Mesothelial cell of epicardium (in vitro differentiated cells): ENCODE measurements around the gene DNM3. TPM values are rescaled to one million over a fixed set of nuclear protein-coding genes. Genes with fewer than 3 reads are reported as not detected.

ENCODE experiments used
- DNase-seq, 2 experiments: peaks; one replicate each; pipeline ENCODE4 v3.0.0; 2021; ENCODE audit warnings: low spot score in 2 of 2; ENCODE audit not compliant: unreplicated experiment in 2 of 2
- H3K27ac Mint-ChIP-seq: 2 replicates; pipeline ENCODE4 v1.8.0; 2021; ENCODE audit warnings: mixed read lengths
- H3K27me3 Mint-ChIP-seq: 2 replicates; pipeline ENCODE4 v1.8.0; 2021; ENCODE audit warnings: low read depth, mixed read lengths
- H3K36me3 Mint-ChIP-seq: 2 replicates; pipeline ENCODE4 v1.8.0; 2021; ENCODE audit warnings: mixed read lengths
- H3K4me1 Mint-ChIP-seq: 2 replicates; pipeline ENCODE4 v1.8.0; 2021; ENCODE audit warnings: mixed read lengths
- H3K4me3 Mint-ChIP-seq: 2 replicates; pipeline ENCODE4 v1.8.0; 2021; ENCODE audit warnings: mild to moderate bottlenecking, moderate library complexity, mixed read lengths
- H3K9me3 Mint-ChIP-seq: 2 replicates; pipeline ENCODE4 v1.8.0; 2021; ENCODE audit warnings: mixed read lengths
- CTCF ChIP-seq: fragments of 200-600 bp; sonication (generic); IDR thresholded peaks from one replicate; pipeline ENCODE4 v1.5.0; 2021; ENCODE audit warnings: antibody characterized with exemption; ENCODE audit not compliant: unreplicated experiment
- total RNA-seq: library from RNA; stranded (reverse); gene quantifications from 3 replicates; pipeline ENCODE4 v1.2.1, GENCODE V29; 2021

Gene DNM3
- total RNA-seq, 1 donor from 2014 or later, result 5.0 TPM

DNA sequence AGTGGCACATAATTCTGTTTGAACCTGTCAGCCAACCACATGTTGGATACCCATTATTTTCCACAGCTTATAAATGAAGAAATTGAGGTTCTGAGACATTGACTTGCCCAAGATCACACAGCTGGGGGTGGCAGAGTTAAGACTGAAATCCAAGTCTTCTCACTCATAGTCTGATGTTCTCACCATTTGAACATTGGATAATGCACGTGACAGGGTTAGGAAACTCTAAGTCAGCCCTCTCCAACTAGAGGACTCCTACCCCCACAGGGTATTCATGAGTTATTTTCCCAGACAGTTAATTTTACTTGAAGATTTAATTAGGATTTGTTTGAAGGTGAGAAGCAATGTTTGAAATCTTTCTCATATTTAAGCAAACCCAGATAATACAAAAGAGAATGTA lies 541.1 kb downstream of the DNM3 start:
- H3K36me3 Mint-ChIP-seq, result no peaks in the 10 kb centered on the region
- H3K9me3 Mint-ChIP-seq, result no peaks in the 10 kb centered on the region
- no peaks in the 10 kb centered on the region for H3K27me3 Mint-ChIP-seq
- no peak overlapping the region for H3K4me3 Mint-ChIP-seq
- no peak for DNase-seq
- peak overlapping the region; percentile 97 for H3K27ac Mint-ChIP-seq
- no peak for TF ChIP-seq CTCF
- peaks cover 89% of the 10 kb centered on the region for H3K4me1 Mint-ChIP-seq

DNA sequence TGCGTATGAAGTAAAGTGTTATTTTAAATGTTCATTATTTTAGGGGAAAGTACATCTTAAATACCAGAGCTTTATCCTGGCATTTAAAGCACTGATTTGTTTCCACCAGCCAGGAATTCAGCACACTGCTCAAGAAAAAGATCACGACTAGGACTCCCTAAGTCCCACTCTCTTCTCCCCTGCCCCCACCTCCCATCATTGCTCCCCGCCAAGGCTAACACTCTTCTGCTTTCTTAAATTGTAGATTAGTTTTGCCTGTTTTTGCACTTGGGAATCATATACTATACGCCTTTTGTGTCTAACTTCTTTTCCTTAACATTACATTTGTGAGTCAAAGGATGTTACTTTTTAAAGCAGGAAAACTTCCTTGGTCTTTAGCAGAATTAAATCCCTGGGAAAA lies 541.7 kb downstream of the DNM3 start:
- DNase-seq, result no peak
- Mint-ChIP-seq H3K4me1 (peaks cover 84% of the 10 kb centered on the region), H3K27me3 (no peaks in the 10 kb centered on the region), H3K27ac (peak overlapping the region; percentile 97), H3K9me3 (no peaks in the 10 kb centered on the region), H3K4me3 (peak overlapping the region; percentile 5), H3K36me3 (no peaks in the 10 kb centered on the region)
- TF ChIP-seq CTCF, result no peak

- H3K36me3 Mint-ChIP-seq, result peaks cover under 1% of the 10 kb centered on the region
- DNase-seq, result no peak
- peaks cover 80% of the 10 kb centered on the region for H3K4me1 Mint-ChIP-seq
- no peak for TF ChIP-seq CTCF
- no peaks in the 10 kb centered on the region for H3K27me3 Mint-ChIP-seq
- H3K27ac Mint-ChIP-seq, result peak overlapping the region; percentile 97
- H3K9me3 Mint-ChIP-seq, result no peaks in the 10 kb centered on the region
- H3K4me3 Mint-ChIP-seq, result peak overlapping the region; percentile 5
These were observed 542.2 kb downstream of the DNM3 start for GRCh38 chr1:172383536-172383935.

DNA sequence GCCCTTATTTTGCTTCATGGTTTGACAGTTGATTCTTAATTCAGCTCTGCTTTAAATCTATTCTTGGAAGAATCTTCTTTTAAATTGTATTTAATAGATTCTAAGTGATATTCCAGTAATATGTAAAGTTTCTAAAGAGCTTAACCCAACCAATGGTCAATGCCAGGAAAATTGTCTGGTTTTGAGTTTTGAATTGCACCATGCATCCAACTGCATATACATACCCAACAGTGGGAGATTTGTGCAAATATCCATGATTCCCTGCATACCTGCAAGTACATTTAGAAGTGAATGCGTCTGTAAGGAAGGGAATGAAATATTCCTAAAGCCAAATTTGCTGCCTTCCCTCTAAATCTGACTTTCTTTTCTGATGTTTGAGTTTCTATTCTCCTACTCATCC lies 543.4 kb downstream of the DNM3 start:
- H3K4me3 Mint-ChIP-seq, result no peak overlapping the region
- H3K27me3 Mint-ChIP-seq, result no peaks in the 10 kb centered on the region
- H3K36me3 Mint-ChIP-seq, result peaks cover 3% of the 10 kb centered on the region
- H3K27ac Mint-ChIP-seq, result peak overlapping the region; percentile 97
- DNase-seq, result no peak
- no peak for TF ChIP-seq CTCF
- H3K4me1 Mint-ChIP-seq, result peaks cover 80% of the 10 kb centered on the region
- no peaks in the 10 kb centered on the region for H3K9me3 Mint-ChIP-seq

- TF ChIP-seq CTCF, result no peak
- H3K27ac Mint-ChIP-seq, result peak overlapping the region; percentile 81
- peaks cover 80% of the 10 kb centered on the region for H3K4me1 Mint-ChIP-seq
- no peaks in the 10 kb centered on the region for H3K9me3 Mint-ChIP-seq
- H3K27me3 Mint-ChIP-seq, result no peaks in the 10 kb centered on the region
- peaks cover 3% of the 10 kb centered on the region for H3K36me3 Mint-ChIP-seq
- DNase-seq, result no peak
- H3K4me3 Mint-ChIP-seq, result no peak overlapping the region
These were observed 544.7 kb downstream of the DNM3 start for GRCh38 chr1:172386046-172386445.

DNA sequence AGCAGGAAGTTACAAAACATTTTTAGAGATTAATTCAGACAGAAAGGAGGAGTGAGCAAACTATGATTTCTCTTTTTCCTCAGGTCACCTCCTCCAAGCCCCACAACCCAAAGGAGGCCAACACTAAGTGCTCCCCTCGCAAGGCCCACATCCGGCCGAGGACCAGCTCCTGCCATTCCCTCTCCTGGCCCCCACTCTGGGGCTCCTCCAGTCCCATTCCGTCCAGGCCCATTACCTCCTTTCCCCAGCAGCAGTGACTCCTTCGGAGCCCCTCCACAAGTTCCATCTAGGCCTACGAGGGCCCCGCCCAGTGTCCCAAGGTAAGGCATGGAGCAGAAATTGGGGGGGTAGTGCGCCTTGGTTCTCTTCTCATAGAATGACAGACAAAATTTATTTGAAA lies 547.2 kb downstream of the DNM3 start:
- Mint-ChIP-seq H3K27ac (peak overlapping the region; percentile 57), H3K4me1 (peaks cover 81% of the 10 kb centered on the region), H3K27me3 (no peaks in the 10 kb centered on the region), H3K4me3 (no peak overlapping the region), H3K9me3 (no peaks in the 10 kb centered on the region), H3K36me3 (peaks cover 3% of the 10 kb centered on the region)
- no peak for TF ChIP-seq CTCF
- DNase-seq, result no peak
